ENCODE data around the gene TOX3.

DNA sequence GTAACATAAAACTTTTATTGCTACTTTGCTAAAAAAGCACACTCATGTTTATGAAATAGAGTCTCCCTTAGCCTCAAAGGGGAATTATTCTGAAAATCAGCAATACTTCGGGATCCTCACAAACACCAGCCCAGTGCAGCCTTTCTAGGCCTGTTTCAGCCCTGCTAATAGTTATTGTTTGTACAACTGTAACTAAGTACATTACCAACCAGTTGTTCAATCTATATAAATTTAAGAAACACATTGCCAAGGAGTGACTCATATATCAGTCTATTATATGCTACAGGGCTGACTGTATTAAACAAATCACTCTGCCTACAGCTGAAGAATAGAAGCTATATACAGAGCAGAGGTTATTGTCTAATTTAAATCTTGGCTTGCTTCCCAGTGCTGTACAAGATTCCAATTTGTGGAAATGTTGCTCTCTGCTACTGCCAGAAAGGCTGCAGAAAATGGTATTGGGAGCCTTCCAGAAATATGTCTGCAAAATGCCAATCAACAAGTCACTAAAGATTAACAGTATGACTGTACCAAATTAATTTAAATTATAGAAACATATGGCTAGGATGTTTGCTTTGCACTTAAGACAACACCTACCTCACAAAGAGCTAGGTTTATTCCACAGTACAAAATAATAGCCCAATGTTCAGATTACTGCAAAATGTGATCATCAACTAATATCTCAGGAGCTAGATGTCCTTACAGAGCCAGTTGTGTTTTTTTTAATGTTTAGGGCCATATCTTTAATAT is 49.7 kb downstream of the TOX3 start:
- TF ChIP-seq POLR2A (IDR thresholded peaks at IDR 0.05) (no peak), CTCF (IDR thresholded peaks at IDR 0.05) (no peak)

All from upper lobe of left lung (tissue), 4 donors.